Hypothalamus (tissue), 51 donors: ENCODE data around the gene SREBF2.
"Not testable (repeated sequence)": the region's sequence is repeated elsewhere in the genome, so short reads cannot be mapped to it uniquely, and the experiment has no call there.

Source experiments
- DNase-seq, 51 donors: peaks; one replicate each; lab custom pipeline; 2025; lab: John Stamatoyannopoulos, UW

Gene SREBF2

DNA sequence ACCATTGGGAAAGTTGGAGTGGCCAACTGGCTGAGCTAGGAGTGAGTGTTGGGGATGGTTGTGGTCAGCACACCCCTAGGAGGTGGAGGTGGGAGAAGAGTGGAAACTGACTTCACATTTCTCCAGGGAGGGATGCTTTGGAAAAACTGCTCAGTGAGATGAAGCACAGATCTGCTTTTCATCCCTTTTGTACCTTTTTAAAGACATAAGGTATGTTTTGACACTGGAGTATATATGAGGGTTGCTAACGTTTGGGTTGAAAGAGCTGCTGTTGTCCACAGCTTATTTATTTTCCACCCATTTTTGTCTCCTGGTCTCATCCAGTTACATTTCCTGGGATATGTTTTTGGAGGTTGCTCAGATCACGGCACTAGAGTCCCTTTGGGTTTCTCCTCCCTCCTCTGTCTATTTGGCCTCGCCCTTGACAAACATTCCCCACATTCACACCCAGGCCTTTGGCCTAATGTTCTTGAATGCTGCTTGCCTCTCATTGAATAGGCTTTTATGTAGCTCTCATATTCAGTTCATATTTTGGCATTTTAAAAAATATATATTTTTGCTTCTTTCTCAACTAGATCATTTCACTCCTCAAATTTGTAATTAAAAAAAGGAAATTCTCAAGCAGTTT lies 8.3 kb downstream of the SREBF2 start:
- no peak for DNase-seq

GRCh38 chr22:41842996-41843970 lies 10.4 kb downstream of the SREBF2 start:
- DNase-seq, result no peak

- DNase-seq, result no peak
These were observed 11.1 kb downstream of the SREBF2 start for GRCh38 chr22:41844036-41844435.

DNA sequence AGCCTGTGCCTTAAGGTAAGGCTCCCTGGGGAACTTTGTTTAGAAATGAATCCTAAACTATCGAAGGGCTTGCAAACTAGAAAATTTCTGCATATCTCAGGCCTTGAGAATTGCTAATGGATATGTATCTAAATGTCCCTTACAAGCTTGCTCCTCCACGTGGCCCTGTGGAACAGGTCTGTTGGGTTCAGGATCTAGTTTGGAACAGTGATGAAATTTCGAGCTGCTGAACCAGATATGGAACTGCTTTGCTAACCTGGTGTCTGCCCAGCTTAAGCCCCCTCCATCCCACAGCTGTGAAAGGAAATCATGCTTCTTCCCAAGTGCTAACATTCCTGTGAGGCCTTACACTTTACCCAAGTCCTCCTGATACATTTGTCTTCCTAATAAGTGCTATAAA lies 11.6 kb downstream of the SREBF2 start:
- no peak for DNase-seq

DNA sequence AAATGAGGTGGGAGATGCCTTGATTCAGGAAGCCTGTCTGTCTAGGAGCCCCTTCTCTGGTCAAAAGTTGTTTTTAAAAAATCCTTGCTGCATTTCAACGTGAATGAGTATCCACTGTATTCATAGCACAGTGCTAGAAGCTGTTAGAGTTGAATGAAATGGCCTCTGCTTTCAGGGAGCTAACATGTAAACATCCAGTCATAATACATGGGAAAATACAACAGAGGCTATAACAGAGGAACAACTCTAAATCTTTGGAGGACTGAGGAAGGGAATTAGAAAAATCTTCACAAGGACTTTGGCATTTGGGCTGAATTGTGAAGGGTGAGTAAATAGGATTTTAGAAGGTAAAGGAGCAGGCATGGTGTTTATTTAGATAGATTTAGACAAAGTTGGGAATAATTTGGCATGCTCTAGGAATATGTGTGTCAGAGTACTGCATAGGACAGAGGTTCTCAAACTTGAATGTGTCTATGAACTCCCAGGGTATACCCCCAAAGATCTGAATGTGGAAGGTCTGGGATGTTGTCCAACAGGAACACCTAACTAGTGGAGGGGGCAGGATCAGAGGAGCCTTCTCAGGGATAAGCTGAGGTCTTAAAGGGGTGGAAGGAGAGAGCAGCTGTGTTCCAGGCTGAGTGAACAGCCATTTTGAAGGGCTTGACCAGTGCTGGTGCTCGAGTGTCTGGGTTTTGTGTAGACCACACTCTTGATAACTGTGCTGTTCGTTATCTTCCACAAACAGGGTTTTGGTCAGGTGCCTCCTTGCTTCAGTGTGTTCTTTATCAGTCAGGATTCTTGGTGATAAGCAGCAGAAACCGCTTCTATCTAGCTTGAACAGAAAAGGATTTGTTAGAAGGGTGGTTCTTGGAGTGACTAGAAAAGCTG lies 12.7 kb downstream of the SREBF2 start:
- DNase-seq, result no peak

GRCh38 chr22:41846268-41846987 lies 13.5 kb downstream of the SREBF2 start:
- no peak for DNase-seq

- no peak for DNase-seq
These were observed 14.4 kb downstream of the SREBF2 start for GRCh38 chr22:41847300-41847699.

DNA sequence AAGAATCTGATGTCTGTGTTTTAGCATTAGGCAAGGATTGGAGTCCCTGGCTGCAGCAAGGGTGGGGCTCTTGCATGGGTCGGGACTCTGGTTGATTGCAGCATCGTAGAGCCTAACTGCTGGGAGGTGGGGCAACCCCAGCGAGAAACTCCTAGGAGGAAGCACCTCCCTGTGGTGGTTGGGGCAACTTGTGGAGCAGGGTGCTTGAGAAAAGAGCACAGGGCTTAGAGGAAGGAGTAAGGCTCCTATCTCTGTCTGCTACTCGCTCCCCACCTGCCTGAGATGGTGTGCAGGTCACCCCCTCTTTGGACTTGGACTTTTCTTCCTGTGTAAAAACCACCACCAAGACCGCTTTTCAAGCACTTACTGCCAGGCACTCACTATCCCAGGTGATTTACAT lies 15.6 kb downstream of the SREBF2 start:
- no peak for DNase-seq

- no peak for DNase-seq
These were observed 23.6 kb downstream of the SREBF2 start for GRCh38 chr22:41856469-41856868.

DNA sequence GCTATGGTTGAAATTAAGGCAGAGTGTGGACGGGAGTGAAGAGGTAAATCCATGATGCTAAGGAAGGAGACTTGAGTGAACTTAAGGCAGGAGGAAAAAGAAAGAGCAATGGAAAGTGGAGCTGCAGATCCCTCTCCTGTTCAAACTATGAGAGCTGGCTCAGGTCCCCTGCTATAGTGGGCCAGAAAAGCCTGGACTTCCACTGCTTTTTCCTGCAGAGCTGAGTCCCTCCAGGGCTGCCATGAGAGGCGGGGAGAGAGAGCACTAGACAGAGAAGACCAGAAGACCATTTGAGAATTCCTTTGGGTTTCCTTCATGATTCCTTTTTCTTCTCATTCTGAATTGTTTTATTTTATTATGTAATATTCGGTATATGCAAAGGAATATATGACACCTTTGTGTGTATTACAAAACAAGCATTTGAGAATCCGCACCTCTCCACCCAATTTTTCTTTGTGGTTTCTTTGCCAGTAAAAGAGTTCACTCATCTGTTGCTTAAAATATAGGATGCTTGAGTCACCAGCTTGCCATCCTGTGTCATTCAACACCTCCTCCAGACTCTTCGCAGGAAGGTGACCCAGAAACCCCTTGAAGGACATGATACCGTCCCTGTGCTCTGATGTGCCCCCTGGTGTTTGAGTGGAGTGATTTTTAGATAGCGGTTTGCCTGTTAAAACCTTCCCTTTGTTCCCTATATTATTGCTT lies 24.4 kb downstream of the SREBF2 start:
- DNase-seq, result peak in 3 of 51 donors; percentile 5 to 28 (median 22)

DNA sequence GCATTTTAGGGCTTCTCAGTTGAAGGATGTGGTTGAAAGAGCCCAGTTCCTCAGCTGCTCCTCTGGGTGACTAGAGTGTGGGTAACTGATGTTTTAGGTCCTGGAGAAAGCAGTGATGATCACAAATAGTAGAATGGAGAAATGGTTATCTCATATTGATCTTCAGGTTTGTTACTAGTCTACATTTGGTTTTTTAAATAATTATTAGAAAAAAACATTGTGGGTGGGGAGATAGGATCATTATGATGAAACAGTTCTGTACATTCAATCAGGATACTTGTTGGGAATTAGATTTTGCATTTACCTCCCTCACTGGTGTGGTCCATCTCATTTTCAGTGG lies 24.9 kb downstream of the SREBF2 start:
- no peak for DNase-seq

- DNase-seq, result no peak
These were observed 29.2 kb downstream of the SREBF2 start for GRCh38 chr22:41862160-41862529.

- peak in 2 of 51 donors; percentile 4 to 15 for DNase-seq
These were observed 29.8 kb downstream of the SREBF2 start for GRCh38 chr22:41862530-41863266.

- DNase-seq, result no peak
These were observed 30.6 kb downstream of the SREBF2 start for GRCh38 chr22:41863472-41863871.

GRCh38 chr22:41868556-41868955 lies 35.7 kb downstream of the SREBF2 start:
- no peak for DNase-seq

GRCh38 chr22:41870081-41870480 lies 37.2 kb downstream of the SREBF2 start:
- DNase-seq, result not testable (repeated sequence)

- no peak for DNase-seq
These were observed 37.9 kb downstream of the SREBF2 start for GRCh38 chr22:41870786-41871185.

- DNase-seq, result no peak
These were observed 40.5 kb downstream of the SREBF2 start for GRCh38 chr22:41873391-41873790.

GRCh38 chr22:41874090-41874489 lies 41.2 kb downstream of the SREBF2 start:
- DNase-seq, result no peak
